B cell (primary cell): Measurements from ENCODE around the gene PPP3R1.

Experiments
- CTCF ChIP-seq: fragments of 200-600 bp; IDR thresholded peaks from one replicate; pipeline ENCODE4 v1.8.0; 2022; ENCODE audit warnings: antibody characterized with exemption, mild to moderate bottlenecking
- EZH2 ChIP-seq: IDR thresholded peaks from 2 replicates; pipeline ENCODE4 v1.6.1; 2012; ENCODE audit warnings: borderline replicate concordance, low read depth, mild to moderate bottlenecking, moderate library complexity, low read length; ENCODE audit not compliant: insufficient read depth, poor library complexity, severe bottlenecking

- no peak for TF ChIP-seq CTCF
- TF ChIP-seq EZH2 = no peak
These were observed 28.0 kb upstream of the PPP3R1 start for GRCh38 chr2:68280348-68280747.
